Measurements from ENCODE around the gene EXOC1L.

DNA sequence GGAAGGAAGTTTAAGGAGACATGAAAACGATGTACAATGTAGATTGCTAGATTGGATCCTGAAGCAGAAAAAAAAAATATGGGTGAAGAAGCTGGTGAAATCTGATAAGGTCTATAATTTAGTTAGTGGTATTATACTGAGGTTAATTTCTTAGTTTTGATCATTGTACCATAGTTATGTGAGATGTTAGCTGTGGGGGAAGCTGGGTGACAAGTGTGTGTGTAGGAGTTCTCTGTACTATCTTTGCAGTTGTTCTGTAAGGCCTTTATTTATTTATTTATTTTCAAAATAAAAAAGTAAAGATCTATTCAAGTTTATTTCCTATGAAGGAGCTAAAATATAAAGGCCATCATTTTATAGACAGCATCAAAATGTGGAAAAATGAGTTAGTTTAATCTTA, 21.4 kb downstream of the EXOC1L start:
- no peak for TF ChIP-seq CTCF (IDR thresholded peaks at IDR 0.05)
- no peak for TF ChIP-seq POLR2A (IDR thresholded peaks at IDR 0.05)
